Fibroblast of skin of right quadriceps (primary cell): ENCODE measurements around the gene CEP89.

Source experiments
- DNase-seq: peaks from one replicate; pipeline ENCODE4 v3.0.0-alpha.2; 2013

Gene CEP89

GRCh38 chr19:32831611-32832010 lies 140.1 kb downstream of the CEP89 start:
- no peak for DNase-seq

- DNase-seq = peak; percentile 63
These were observed 141.3 kb downstream of the CEP89 start for GRCh38 chr19:32830231-32831014.

GRCh38 chr19:32829345-32829896 lies 142.3 kb downstream of the CEP89 start:
- DNase-seq = no peak

- no peak for DNase-seq
These were observed 143.0 kb downstream of the CEP89 start for GRCh38 chr19:32828643-32829344.

- no peak for DNase-seq
These were observed 143.6 kb downstream of the CEP89 start for GRCh38 chr19:32828139-32828538.
